ENCODE results near the gene GLDN.
A peak's percentile ranks its signal among the peaks of the same experiment; 100 is the strongest.

GLDN gene

GRCh38 chr15:51401051-51401780 is 59.8 kb downstream of the GLDN start:
- TF ChIP-seq CTCF (IDR thresholded peaks at IDR 0.05; ENCODE audit: low read depth, low read length, missing control alignments): no peak

GRCh38 chr15:51401872-51402517 is 60.5 kb downstream of the GLDN start:
- no peak for DNase-seq (ENCODE audit: low read depth)
- peak; percentile 73 for TF ChIP-seq CTCF (IDR thresholded peaks at IDR 0.05; ENCODE audit: low read depth, low read length, missing control alignments)
- in situ Hi-C loops (cut with HindIII; ENCODE audit: low sequenced_read_pairs): no loop called here

More at GRCh38 chr15:51401051-51401780, 59.8 kb downstream of the GLDN start:
- DNase-seq (ENCODE audit: low read depth): no peak
- no peak overlapping the region for H3K4me3 ChIP-seq (ENCODE audit: low read depth, low read length)
- in situ Hi-C loops (cut with HindIII; ENCODE audit: low sequenced_read_pairs): no loop called here

GRCh38 chr15:51403072-51403878 is 61.8 kb downstream of the GLDN start:
- H3K4me3 ChIP-seq (ENCODE audit: low read depth, low read length): no peak overlapping the region
- peak; percentile 69 for TF ChIP-seq CTCF (IDR thresholded peaks at IDR 0.05; ENCODE audit: low read depth, low read length, missing control alignments)
- in situ Hi-C loops (cut with HindIII; ENCODE audit: low sequenced_read_pairs): no loop called here
- peak; percentile 26 for DNase-seq (ENCODE audit: low read depth)

More at GRCh38 chr15:51401872-51402517, 60.5 kb downstream of the GLDN start:
- H3K4me3 ChIP-seq (ENCODE audit: low read depth, low read length): no peak overlapping the region

GRCh38 chr15:51403946-51404695 is 62.7 kb downstream of the GLDN start:
- TF ChIP-seq CTCF (IDR thresholded peaks at IDR 0.05; ENCODE audit: low read depth, low read length, missing control alignments): no peak
- no peak for DNase-seq (ENCODE audit: low read depth)
- in situ Hi-C loops (cut with HindIII; ENCODE audit: low sequenced_read_pairs): no loop called here
- H3K4me3 ChIP-seq (ENCODE audit: low read depth, low read length): no peak overlapping the region

- TF ChIP-seq CTCF (IDR thresholded peaks at IDR 0.05; ENCODE audit: low read depth, low read length, missing control alignments): no peak
- in situ Hi-C loops (cut with HindIII; ENCODE audit: low sequenced_read_pairs): no loop called here
- no peak for DNase-seq (ENCODE audit: low read depth)
- no peak overlapping the region for H3K4me3 ChIP-seq (ENCODE audit: low read depth, low read length)
These were observed 64.5 kb downstream of the GLDN start for GRCh38 chr15:51405693-51406523.

All from astrocyte of the cerebellum (primary cell).